B cell (primary cell): ENCODE data around the gene SDC1. TPM values are rescaled to one million over a fixed set of nuclear protein-coding genes. Genes with fewer than 3 reads are reported as not detected.

ENCODE experiments used
- ATAC-seq: fragments of 200-7000 bp; cut with Tn5 transposase; one replicate; pipeline ENCODE4 v1.10.0; 2021; ENCODE audit warnings: low read depth, mild to moderate bottlenecking, moderate number of reproducible peaks, moderate library complexity
- CTCF ChIA-PET: fragments of 350-600 bp; sonication (Branson Sonifier 250); formaldehyde crosslinking; loops from one replicate; lab custom pipeline; 2021; ENCODE audit warnings: antibody characterized with exemption, inconsistent platforms; lab: Charles Lee
- POLR2A ChIA-PET: fragments of 350-600 bp; sonication (Branson Sonifier 250); formaldehyde crosslinking; loops from one replicate; lab custom pipeline; 2021; ENCODE audit warnings: antibody characterized with exemption; lab: Charles Lee
- DNase-seq: peaks from one replicate; pipeline ENCODE4 v3.0.0; 2013
- H2AFZ ChIP-seq: 2 replicates; pipeline ENCODE4 v1.6.1; 2012; ENCODE audit warnings: mild to moderate bottlenecking, low read depth, low read length; ENCODE audit not compliant: insufficient read depth, poor library complexity, severe bottlenecking
- H3K27ac ChIP-seq, 2 donors: 1 replicate in 1 of 2; 2 replicates in 1 of 2; pipeline ENCODE4 v1.5.1; 2012 to 2013; ENCODE audit warnings: low read length in 2 of 2, mild to moderate bottlenecking in 2 of 2, moderate library complexity in 1 of 2
- H3K27me3 ChIP-seq, 4 experiments: fragments of 200-600 bp in 1 of 4; sonication (generic) in 1 of 4; replicated peaks in 1 of 4; 1 replicate in 2 of 4; 2 replicates in 2 of 4; pipeline versions ENCODE4 v1.6.1 to v1.7.0; 2013 to 2016; ENCODE audit warnings: low read length in 3 of 4, mild to moderate bottlenecking in 2 of 4, mixed read lengths in 1 of 4, moderate library complexity in 1 of 4; ENCODE audit not compliant: insufficient read depth in 4 of 4, control insufficient read depth in 3 of 4; ENCODE audit errors: control extremely low read depth in 1 of 4
- H3K36me3 ChIP-seq, 2 experiments: replicated peaks in 1 of 2; 1 replicate in 1 of 2; 2 replicates in 1 of 2; pipeline versions ENCODE4 v1.6.1 to v1.7.1; 2013; ENCODE audit warnings: low read length in 1 of 2; ENCODE audit not compliant: insufficient read depth in 2 of 2, control insufficient read depth in 1 of 2; ENCODE audit errors: control extremely low read depth in 1 of 2, extremely low read depth in 1 of 2
- H3K4me1 ChIP-seq, 2 donors: fragments of 200-600 bp in 1 of 2; sonication (generic) in 1 of 2; 1 replicate in 1 of 2; 2 replicates in 1 of 2; pipeline versions ENCODE4 v1.5.1 to v1.6.1; 2013 to 2017; ENCODE audit warnings: low read length in 2 of 2; ENCODE audit not compliant: control insufficient read depth in 2 of 2, insufficient read depth in 2 of 2
- H3K4me2 ChIP-seq: replicated peaks from 2 replicates; pipeline ENCODE3; 2012; ENCODE audit warnings: mild to moderate bottlenecking, low read depth, low read length; ENCODE audit not compliant: poor library complexity, severe bottlenecking
- H3K4me3 ChIP-seq, 5 experiments: fragments of 200-600 bp in 1 of 5; sonication (generic) in 1 of 5; 1 replicate in 3 of 5; 2 replicates in 2 of 5; pipeline versions ENCODE4 v1.5.1 to v1.7.0; 2011 to 2016; ENCODE audit warnings: low read length in 4 of 5, mild to moderate bottlenecking in 4 of 5, low read depth in 2 of 5, control low read depth in 1 of 5, moderate library complexity in 1 of 5; ENCODE audit not compliant: insufficient read depth in 1 of 5; ENCODE audit errors: control extremely low read depth in 1 of 5, extremely low read depth in 1 of 5
- H3K79me2 ChIP-seq: fragments of 200-600 bp; sonication (generic); one replicate; pipeline ENCODE4 v1.6.0; 2016; ENCODE audit warnings: low read length; ENCODE audit not compliant: control insufficient read depth, insufficient read depth
- H3K9ac ChIP-seq: fragments of 200-600 bp; sonication (generic); 2 replicates; pipeline ENCODE4 v1.6.1; 2017; ENCODE audit warnings: mild to moderate bottlenecking, low read length, moderate library complexity
- H3K9me3 ChIP-seq, 3 donors: one replicate each; pipeline versions ENCODE4 v1.6.1 to v1.7.1; 2013; ENCODE audit warnings: low read length in 2 of 3; ENCODE audit not compliant: control insufficient read depth in 2 of 3, insufficient read depth in 1 of 3; ENCODE audit errors: control extremely low read depth in 1 of 3
- H4K20me1 ChIP-seq: 2 replicates; pipeline ENCODE4 v1.6.0; 2012; ENCODE audit warnings: mild to moderate bottlenecking, low read length; ENCODE audit not compliant: insufficient read depth, control insufficient read depth, poor library complexity, severe bottlenecking
- H3K27ac Mint-ChIP-seq: one replicate; pipeline ENCODE4 v1.8.0; 2021; ENCODE audit warnings: mixed read lengths
- H3K27me3 Mint-ChIP-seq: one replicate; pipeline ENCODE4 v1.8.0; 2021; ENCODE audit warnings: mixed read lengths
- H3K4me1 Mint-ChIP-seq: one replicate; pipeline ENCODE4 v1.8.0; 2021; ENCODE audit warnings: mixed read lengths
- H3K4me3 Mint-ChIP-seq: one replicate; pipeline ENCODE4 v1.8.0; 2021; ENCODE audit warnings: mixed read lengths
- H3K9me3 Mint-ChIP-seq: one replicate; pipeline ENCODE4 v1.8.0; 2022; ENCODE audit warnings: mixed read lengths; ENCODE audit not compliant: insufficient read depth
- EZH2 ChIP-seq: IDR thresholded peaks from 2 replicates; pipeline ENCODE4 v1.6.1; 2012; ENCODE audit warnings: borderline replicate concordance, low read depth, mild to moderate bottlenecking, moderate library complexity, low read length; ENCODE audit not compliant: insufficient read depth, poor library complexity, severe bottlenecking
- WGBS: methylation state at CpG from one replicate; pipeline ENCODE4 v1.1.5; 2013; ENCODE audit warnings: missing lambda C conversion rate; ENCODE audit not compliant: insufficient coverage; 5-methylcytosine and 5-hydroxymethylcytosine counted together
- intact Hi-C: fragments of 100-400 bp; cut with micrococcal nuclease; formaldehyde crosslinking; loops from one replicate; pipeline ENCODE4 v1.10.0; 2022
- polyA plus RNA-seq: library from polyadenylated mRNA; depleted of rRNA; stranded (reverse); fragments of >200 nt; gene quantifications from 2 replicates; pipeline ENCODE4 v1.2.3, GENCODE V29; 2012
- total RNA-seq, 2 donors: library from RNA; stranded (reverse); fragments of 120-200 nt in 1 of 2; gene quantifications; 1 replicate in 1 of 2; 2 replicates in 1 of 2; pipeline versions ENCODE4 v1.2.3 to v1.2.4, GENCODE V29; 2013 to 2022
- TF ChIP-seq, protein P1 (sequence below): fragments of 200-600 bp; IDR thresholded peaks from one replicate; pipeline ENCODE4 v1.8.0; 2022; ENCODE audit warnings: antibody characterized with exemption, mild to moderate bottlenecking

The SDC1 gene
- total and polyA plus RNA-seq, 2 donors (not counting 1 experiment from before 2014, with no cell fraction given): 0.22 TPM; not detected in 1

- no peaks in the 10 kb centered on the region for H4K20me1 ChIP-seq
- H3K9me3 Mint-ChIP-seq: no peaks in the 10 kb centered on the region
- ATAC-seq (no peak), DNase-seq (no peak)
- no peaks in the 10 kb centered on the region for H3K4me1 ChIP-seq
- 88% methylated on average over 12 of the region's 13 CpGs for WGBS
- H3K27me3 Mint-ChIP-seq: peaks cover 8% of the 10 kb centered on the region
- no peaks in the 10 kb centered on the region for H3K79me2 ChIP-seq
- intact Hi-C loops: no loop called here
- H3K9me3 ChIP-seq: no peaks in the 10 kb centered on the region
- no peak overlapping the region for H3K4me3 Mint-ChIP-seq
- peaks cover 0 to 2% (median 0%) of the 10 kb centered on the region in 4 experiments for H3K27me3 ChIP-seq
- H3K4me3 ChIP-seq: no peak overlapping the region
- no peak for TF ChIP-seq EZH2
- TF ChIP-seq, protein P1, sequence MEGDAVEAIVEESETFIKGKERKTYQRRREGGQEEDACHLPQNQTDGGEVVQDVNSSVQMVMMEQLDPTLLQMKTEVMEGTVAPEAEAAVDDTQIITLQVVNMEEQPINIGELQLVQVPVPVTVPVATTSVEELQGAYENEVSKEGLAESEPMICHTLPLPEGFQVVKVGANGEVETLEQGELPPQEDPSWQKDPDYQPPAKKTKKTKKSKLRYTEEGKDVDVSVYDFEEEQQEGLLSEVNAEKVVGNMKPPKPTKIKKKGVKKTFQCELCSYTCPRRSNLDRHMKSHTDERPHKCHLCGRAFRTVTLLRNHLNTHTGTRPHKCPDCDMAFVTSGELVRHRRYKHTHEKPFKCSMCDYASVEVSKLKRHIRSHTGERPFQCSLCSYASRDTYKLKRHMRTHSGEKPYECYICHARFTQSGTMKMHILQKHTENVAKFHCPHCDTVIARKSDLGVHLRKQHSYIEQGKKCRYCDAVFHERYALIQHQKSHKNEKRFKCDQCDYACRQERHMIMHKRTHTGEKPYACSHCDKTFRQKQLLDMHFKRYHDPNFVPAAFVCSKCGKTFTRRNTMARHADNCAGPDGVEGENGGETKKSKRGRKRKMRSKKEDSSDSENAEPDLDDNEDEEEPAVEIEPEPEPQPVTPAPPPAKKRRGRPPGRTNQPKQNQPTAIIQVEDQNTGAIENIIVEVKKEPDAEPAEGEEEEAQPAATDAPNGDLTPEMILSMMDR: no peak
- ChIA-PET POLR2A (no interaction called here), CTCF (no interaction called here)
- H3K27ac Mint-ChIP-seq: no peak overlapping the region
- no peak overlapping the region for H3K9ac ChIP-seq
- no peak overlapping the region for H3K4me2 ChIP-seq
- H2AFZ ChIP-seq: no peak overlapping the region
- no peaks in the 10 kb centered on the region for H3K4me1 Mint-ChIP-seq
- H3K36me3 ChIP-seq: no peaks in the 10 kb centered on the region
- H3K27ac ChIP-seq: no peak overlapping the region
These were observed 9.5 kb downstream of the SDC1 start for GRCh38 chr2:20215183-20216040.

DNA sequence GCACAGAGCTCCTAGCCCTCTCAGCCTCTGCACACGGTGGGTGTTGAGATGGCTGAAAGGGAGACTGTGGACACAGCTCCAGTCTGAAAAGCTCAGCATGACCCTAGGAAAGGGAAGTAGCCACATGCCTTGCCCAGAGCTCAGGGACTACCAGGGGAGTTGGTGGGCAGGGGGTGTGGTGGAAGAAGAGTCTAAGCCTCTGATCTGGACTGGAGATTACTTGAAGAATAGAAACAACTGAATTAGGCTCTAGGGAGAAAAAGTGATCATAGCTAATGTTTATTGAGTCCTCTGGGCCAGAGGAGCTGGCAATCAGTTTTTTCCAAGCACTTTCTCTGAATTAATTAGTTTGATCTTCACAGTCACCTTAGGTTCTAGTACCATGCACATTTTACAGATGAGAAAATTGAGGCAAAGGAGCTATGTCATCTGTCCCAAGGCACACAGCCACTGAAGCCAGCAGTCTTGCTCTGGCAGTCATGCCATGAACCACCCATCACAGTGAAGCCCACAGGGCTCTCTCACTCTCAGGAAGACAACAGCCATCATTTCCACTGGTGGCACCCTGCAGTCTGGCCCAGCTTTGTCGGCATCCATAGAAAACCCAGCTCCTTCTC is 10.3 kb downstream of the SDC1 start:
- Mint-ChIP-seq H3K27ac (no peak overlapping the region), H3K27me3 (peaks cover 8% of the 10 kb centered on the region), H3K9me3 (no peaks in the 10 kb centered on the region), H3K4me3 (no peak overlapping the region), H3K4me1 (no peaks in the 10 kb centered on the region)
- intact Hi-C loops: no loop called here
- H3K4me2 ChIP-seq: no peak overlapping the region
- TF ChIP-seq, protein P1: no peak
- no peak for TF ChIP-seq EZH2
- H3K4me3 ChIP-seq: no peak overlapping the region
- H3K4me1 ChIP-seq: no peaks in the 10 kb centered on the region
- H3K27me3 ChIP-seq: peaks cover 0 to 2% (median 0%) of the 10 kb centered on the region in 4 experiments
- no peaks in the 10 kb centered on the region for H3K36me3 ChIP-seq
- CTCF ChIA-PET: no interaction called here
- H3K9me3 ChIP-seq: no peaks in the 10 kb centered on the region
- no peak overlapping the region for H2AFZ ChIP-seq
- WGBS: 71% methylated on average over 2 of the region's 2 CpGs
- H3K9ac ChIP-seq: no peak overlapping the region
- DNase-seq (no peak), ATAC-seq (no peak)
- H3K27ac ChIP-seq: no peak overlapping the region
- H4K20me1 ChIP-seq: no peaks in the 10 kb centered on the region
- POLR2A ChIA-PET: no interaction called here
- H3K79me2 ChIP-seq: no peaks in the 10 kb centered on the region
